Dermis blood vessel endothelial cell (primary cell): ENCODE measurements around the gene CST6. TPM values are rescaled to one million over a fixed set of nuclear protein-coding genes. Genes with fewer than 3 reads are reported as not detected.
A peak's percentile ranks its signal among the peaks of the same experiment; 100 is the strongest.

Source experiments
- DNase-seq: peaks from one replicate; pipeline ENCODE4 v3.0.0; 2010
- total RNA-seq: library from RNA; depleted of rRNA; stranded (reverse); fragments of >200 nt; gene quantifications from 2 replicates; pipeline ENCODE4 v1.2.3, GENCODE V29; 2014

Gene CST6
- total RNA-seq, 1 donor from 2014 or later: 0.17 TPM

DNA sequence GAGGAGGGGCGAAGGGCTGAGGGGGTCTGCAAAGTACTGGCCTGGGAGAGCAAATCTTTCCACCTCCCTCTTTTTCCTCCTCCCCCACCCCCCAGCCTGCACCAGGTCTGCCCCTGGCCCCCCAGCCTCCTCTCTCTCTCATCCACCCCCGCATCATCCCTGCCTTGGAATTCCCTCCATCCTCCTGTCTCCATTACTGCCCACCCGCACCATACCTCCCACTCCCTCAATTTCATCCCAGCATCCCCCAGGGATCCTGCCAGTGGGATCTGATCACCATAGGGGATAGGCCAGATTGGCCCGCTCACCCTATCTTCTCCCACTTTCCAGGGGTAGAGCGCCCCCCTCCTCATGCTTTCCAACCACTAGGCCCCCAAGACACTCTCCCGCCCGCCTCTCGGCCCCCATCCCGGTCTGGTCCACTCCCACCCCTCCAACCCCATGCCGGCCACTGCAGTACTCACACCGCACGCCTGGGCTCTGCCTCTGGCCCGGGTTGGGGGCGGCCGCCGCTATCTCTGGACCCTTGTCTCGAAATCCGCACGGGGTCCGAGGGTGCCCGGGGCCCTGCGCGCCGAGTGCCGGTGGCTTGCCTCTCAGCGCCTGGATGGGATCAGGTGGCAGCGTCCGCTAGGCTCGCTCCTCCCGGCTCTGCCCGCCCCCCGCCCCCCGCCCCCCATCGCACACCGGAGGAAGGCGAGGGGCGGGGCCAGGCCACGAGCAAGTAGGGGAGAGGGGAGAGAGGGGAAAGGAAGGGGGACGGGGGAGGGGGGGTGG is 36.9 kb downstream of the CST6 start, which contains the start of gene GAL3ST3:
TSS of gene GAL3ST3 (minus strand) at position 615 of the 777 bp plus-strand sequence. CDS start 3,746 bp downstream, outside the sequence.
- DNase-seq: no peak

GRCh38 chr11:66050581-66051231 is 38.9 kb downstream of the CST6 start:
- DNase-seq: no peak

DNA sequence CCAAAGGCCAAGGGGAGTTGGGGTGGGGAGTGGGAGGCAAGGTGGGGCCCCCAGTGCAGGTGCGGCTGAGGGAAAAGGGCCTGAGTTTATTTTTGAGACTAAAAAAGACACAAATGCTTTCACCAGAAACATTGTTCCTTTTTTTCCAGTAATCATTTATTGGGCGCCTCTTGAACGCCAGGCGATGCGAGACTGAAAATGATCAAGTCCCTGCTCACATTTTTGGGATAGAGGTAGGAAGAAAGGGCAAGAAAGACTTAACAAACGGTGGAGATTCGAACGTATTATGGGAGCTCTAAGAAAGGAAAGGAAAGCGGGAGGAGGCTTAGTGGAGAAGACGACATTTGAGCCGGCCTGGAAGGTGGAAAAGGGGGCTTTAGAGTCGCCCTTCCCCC is 39.6 kb downstream of the CST6 start:
- no peak for DNase-seq

GRCh38 chr11:66051766-66052663 is 40.2 kb downstream of the CST6 start, which contains the start of gene SF3B2:
Gene SF3B2 (plus strand): TSS chr11:66052364. CDS start chr11:66052385, 21 bp downstream.
- peak; percentile 99 for DNase-seq

GRCh38 chr11:66052664-66052982 is 40.8 kb downstream of the CST6 start:
- no peak for DNase-seq

DNA sequence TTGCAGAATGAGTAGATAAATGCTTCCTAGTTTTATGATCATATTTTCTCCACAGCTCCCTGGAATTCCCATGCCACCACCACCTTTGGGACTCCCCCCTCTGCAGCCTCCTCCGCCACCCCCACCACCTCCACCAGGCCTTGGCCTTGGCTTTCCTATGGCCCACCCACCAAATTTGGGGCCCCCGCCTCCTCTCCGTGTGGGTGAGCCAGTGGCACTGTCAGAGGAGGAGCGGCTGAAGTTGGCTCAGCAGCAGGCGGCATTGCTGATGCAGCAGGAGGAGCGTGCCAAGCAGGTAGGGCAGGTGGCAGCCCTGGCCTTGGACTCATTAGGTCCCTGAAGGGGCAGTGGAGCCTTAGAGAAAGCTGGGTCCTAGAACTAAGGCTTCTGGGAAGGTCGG is 43.2 kb downstream of the CST6 start:
- no peak for DNase-seq

GRCh38 chr11:66056501-66056900 is 44.7 kb downstream of the CST6 start:
- DNase-seq: no peak

DNA sequence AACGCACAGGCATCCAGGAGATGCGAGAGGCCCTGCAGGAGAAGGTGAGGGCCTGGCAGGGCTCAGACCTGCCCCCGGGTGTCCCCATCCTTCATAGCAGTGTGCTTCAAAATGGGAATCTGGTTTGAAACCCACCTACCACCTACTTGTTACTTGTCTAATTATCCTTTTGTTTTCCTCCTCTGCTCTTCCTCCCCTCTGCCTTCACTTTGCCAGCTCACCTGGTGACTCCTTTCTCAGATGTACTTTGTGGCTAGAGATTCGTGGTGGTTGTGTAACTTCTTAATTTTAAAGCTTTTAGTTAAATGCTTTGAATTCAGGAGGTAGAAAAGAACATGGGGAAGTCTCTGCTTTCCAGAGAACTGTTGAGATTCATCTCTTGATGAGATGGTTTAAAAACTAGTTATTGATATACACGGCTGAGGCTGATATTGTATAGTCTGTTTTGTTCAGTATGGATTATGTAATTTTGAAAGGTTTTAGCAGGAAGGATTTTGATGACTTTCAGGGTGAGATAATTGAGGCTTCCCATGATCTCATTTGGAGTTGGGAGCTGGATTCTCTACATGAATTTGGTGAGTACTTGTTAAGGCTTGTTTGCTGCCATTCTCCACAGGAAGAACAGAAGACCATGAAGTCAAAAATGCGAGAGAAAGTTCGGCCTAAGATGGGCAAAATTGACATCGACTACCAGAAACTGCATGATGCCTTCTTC is 48.3 kb downstream of the CST6 start:
- DNase-seq: no peak

- no peak for DNase-seq
Observed at GRCh38 chr11:66061268-66061667, 49.5 kb downstream of the CST6 start.

DNA sequence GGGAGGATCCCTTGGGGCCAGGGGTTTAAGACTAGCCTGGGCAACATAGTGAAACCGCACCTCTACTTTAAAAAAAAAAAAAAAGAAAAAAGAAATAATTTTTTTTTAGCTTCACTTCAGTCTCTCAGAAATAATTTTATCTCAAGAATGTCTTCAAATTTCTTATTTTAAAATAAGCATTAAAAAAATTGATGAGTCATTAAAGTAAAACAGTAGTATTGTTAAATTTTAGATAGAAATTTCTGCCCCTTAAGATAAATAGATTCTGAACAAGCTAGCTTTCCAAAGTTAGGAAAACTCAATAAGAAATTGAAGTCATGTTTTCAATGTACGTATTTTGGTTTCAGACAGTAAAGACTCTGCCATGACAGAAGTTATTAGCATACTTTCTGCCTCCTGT is 50.6 kb downstream of the CST6 start:
- no peak for DNase-seq

Other genes starting within 250 kb of the CST6 start
- gene AP5B1, start 231.0 kb upstream of the CST6 start, total RNA-seq: 11.6 and 13.8 TPM in 2 replicates
- gene OVOL1, start 224.9 kb upstream of the CST6 start, total RNA-seq: not detected in 2 replicates
- 0.17 and 0.33 TPM in 2 replicates for gene SNX32, start 178.0 kb upstream of the CST6 start, total RNA-seq
- 1,118 and 1,698 TPM in 2 replicates for gene CFL1, start 153.8 kb upstream of the CST6 start, total RNA-seq
- gene MUS81, start 151.6 kb upstream of the CST6 start, total RNA-seq: 48.2 and 49.7 TPM in 2 replicates
- 16.8 and 22.1 TPM in 2 replicates for gene EFEMP2, start 139.2 kb upstream of the CST6 start, total RNA-seq
- gene CTSW, start 132.2 kb upstream of the CST6 start, total RNA-seq: not detected in 2 replicates
- 161 and 189 TPM in 2 replicates for gene FIBP, start 123.5 kb upstream of the CST6 start, total RNA-seq
- gene CCDC85B, start 121.3 kb upstream of the CST6 start, total RNA-seq: 69.3 and 163 TPM in 2 replicates
- 3.6 and 4.9 TPM in 2 replicates for gene FOSL1, start 111.6 kb upstream of the CST6 start, total RNA-seq
- 17.0 and 20.0 TPM in 2 replicates for gene C11orf68, start 92.9 kb upstream of the CST6 start, total RNA-seq
- 64.9 and 93.9 TPM in 2 replicates for gene DRAP1, start 92.6 kb upstream of the CST6 start, total RNA-seq
- not detected in 2 replicates for gene TSGA10IP, start 66.5 kb upstream of the CST6 start, total RNA-seq
- 27.1 and 48.7 TPM in 2 replicates for gene SART1, start 50.3 kb upstream of the CST6 start, total RNA-seq
- gene EIF1AD, start 9.9 kb upstream of the CST6 start, total RNA-seq: 32.2 and 35.8 TPM in 2 replicates
- gene BANF1, start 9.5 kb upstream of the CST6 start, total RNA-seq: 18.2 and 23.2 TPM in 2 replicates
- 0.34 TPM in 1 of 2 replicates, not detected in the other for gene CATSPER1, start 14.5 kb downstream of the CST6 start, total RNA-seq
- gene GAL3ST3, start 37.2 kb downstream of the CST6 start, total RNA-seq: 0.60 and 1.4 TPM in 2 replicates
- 116 and 141 TPM in 2 replicates for gene SF3B2, start 40.4 kb downstream of the CST6 start, total RNA-seq
- 28.2 and 52.7 TPM in 2 replicates for gene PACS1, start 58.3 kb downstream of the CST6 start, total RNA-seq
- 18.0 and 18.5 TPM in 2 replicates for gene KLC2, start 245.7 kb downstream of the CST6 start, total RNA-seq